Occipital lobe (tissue), 2 donors: ENCODE measurements around the gene GALR3. TPM values are rescaled to one million over a fixed set of nuclear protein-coding genes. Genes with fewer than 3 reads are reported as not detected.

Source experiments
- DNase-seq: peaks from one replicate; lab custom pipeline; 2025; lab: John Stamatoyannopoulos, UW
- total RNA-seq: library from RNA; depleted of rRNA; stranded (reverse); fragments of >200 nt; gene quantifications from one replicate; pipeline ENCODE4 v1.2.3, GENCODE V29; 2014

GALR3 gene
- total RNA-seq, 1 donor from 2014 or later, result not detected

DNA sequence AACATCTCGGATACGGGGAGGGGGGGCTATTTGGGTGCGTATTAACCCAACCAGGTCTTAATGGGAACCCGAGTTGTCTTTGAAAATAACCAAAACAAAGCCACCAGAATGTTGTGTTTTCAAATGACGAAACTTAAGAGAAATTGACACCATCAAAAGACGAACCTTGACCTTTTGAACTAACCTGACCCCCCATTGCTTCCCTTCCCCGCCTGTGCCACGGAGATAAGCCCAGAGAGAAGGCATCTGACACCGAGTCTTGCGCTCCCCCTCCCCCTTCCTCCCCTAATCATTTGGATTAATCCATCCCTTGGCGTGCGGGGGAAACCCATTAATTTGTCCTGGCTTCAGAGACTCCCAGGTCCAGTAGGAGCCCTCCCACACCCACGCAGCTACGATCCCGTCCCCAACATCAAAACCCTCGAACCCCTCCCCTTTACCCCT is 20.0 kb upstream of the GALR3 start:
- no peak for DNase-seq

DNA sequence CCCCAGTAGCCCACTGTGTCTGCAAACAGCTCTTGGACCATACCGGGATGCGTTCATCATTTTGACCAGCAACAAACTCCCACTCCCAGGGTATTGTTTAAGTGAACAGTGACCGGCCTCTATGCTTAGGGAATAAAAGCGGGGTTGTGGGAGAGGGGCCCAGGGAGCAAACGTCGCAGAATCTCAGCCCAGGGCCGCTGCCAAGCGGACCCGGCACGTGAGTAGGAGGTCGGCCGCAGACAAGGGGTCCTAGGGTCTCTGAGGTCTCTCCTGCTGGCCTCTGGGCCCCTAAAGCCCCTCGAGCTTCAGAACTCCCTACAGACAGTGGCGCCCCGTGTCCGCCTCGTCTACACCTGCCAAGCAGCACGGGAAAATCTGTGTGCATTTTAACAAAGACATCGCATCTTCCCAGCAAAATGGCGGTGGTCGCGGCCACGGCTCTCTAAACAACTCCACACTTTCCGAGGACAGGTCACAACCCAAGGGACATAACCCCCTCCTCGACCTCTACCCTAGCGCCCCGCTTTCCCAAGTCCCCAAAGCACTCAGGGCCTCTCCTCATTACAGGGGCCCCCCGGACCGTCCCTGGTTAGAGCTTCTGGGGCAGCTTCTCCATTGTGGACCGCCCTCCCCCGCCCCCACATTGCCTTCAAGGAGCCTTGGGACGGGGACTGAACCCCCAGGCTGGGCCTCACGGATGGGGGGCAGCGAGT is 19.4 kb upstream of the GALR3 start:
- DNase-seq, result no peak

DNA sequence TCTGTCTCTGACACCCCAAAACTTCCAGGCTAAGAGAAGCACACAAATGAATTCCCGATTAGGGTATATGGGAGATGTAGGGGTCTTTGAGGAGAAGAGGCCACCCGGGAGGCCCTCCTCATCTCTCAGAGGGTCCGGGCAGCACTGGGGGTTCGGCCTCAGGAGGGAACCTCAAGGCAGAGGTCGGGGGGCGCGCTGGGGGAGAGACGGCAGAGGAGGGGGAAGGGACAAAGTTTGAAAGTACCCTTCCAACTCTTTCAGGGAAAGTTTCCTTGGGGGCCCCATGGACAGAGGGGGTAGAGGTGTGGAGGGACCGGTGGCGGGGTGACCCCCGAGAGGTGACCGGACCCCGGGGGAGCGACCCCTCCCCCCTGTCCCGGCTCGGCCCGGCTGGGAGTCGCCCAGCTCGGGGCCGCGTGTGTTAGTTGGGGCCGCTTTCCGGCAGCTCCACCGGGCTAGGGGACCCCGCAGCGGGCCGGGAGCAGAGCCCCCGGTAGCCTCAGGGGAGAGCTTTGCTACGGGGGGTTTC is 18.8 kb upstream of the GALR3 start:
- DNase-seq, result no peak

DNA sequence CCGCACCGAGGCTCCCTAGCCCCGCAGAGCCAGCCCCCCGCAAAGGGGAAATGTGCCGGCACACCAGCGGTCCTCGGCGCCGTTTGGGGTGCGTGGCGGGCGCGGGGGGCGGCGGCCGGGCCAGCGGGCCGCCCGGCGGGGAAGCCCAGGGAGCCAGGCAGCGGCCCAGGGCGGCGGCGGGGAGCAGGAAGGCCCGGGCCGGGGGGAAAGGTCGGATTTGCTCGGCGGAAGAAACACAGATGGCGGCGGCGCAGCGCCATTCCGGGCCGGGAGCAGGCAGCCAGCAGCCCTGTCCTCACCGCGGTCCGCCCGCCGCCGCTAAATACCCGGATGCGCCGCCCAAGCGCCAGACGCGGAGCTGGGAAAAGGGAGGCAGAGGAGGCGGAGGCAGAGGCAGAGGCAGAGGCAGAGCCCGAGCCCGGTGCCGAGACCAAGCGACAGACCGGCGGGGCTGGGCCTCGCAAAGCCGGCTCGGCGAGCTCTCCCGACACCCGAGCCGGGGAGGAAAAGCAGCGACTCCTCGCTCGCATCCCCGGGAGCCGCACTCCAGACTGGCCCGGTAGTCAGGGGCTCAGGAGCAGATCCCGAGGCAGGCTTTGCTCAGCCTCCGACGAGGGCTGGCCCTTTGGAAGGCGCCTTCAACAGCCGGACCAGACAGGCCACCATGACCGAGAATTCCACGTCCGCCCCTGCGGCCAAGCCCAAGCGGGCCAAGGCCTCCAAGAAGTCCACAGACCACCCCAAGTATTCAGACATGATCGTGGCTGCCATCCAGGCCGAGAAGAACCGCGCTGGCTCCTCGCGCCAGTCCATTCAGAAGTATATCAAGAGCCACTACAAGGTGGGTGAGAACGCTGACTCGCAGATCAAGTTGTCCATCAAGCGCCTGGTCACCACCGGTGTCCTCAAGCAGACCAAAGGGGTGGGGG is 18.0 kb upstream of the GALR3 start:
- peak; percentile 85 for DNase-seq

DNA sequence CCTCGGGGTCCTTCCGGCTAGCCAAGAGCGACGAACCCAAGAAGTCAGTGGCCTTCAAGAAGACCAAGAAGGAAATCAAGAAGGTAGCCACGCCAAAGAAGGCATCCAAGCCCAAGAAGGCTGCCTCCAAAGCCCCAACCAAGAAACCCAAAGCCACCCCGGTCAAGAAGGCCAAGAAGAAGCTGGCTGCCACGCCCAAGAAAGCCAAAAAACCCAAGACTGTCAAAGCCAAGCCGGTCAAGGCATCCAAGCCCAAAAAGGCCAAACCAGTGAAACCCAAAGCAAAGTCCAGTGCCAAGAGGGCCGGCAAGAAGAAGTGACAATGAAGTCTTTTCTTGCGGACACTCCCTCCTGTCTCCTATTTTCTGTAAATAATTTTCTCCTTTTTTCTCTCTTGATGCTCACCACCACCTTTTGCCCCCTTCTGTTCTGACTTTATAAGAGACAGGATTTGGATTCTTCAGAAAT is 17.3 kb upstream of the GALR3 start:
- DNase-seq, result no peak

DNA sequence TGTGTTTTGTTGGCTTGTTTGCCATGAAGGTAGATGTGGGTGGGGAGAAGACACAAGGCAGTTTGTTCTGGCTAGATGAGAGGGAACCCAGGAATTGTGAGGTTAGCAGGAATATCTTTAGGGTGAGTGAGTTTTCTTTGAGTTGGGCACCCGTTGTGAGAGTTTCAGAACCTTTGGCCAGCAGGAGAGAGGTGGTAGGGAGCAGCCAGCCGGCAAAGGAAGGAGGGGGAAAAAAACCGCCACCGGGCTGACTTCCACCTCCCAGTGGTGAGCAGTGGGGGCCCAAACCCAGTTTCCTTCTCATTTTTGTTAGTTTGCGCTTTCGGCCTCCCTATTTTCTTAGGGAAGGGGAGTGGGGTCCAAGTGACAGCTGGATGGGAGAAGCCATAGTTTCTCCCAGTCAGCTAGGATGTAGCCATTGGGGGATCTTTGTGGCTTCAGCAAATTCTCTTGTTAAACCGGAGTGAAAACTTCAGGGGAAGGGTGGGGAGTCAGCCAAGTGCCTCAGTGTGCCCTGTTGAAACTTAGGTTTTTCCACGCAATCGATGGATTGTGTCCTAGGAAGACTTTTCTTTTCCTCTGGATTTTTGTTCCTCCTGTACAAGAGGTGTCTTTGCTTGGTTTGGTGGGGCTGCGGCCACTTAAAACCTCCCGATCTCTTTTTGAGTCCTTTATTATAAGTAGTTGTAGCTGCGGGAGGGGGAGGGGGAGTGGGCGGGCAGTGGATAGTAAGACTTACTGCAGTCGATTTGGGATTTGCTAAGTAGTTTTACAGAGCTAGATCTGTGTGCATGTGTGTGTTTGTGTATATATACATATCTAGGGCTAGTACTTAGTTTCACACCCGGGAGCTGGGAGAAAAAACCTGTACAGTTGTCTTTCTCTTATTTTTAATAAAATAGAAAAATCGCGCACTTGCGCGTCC is 16.5 kb upstream of the GALR3 start:
- no peak for DNase-seq

DNA sequence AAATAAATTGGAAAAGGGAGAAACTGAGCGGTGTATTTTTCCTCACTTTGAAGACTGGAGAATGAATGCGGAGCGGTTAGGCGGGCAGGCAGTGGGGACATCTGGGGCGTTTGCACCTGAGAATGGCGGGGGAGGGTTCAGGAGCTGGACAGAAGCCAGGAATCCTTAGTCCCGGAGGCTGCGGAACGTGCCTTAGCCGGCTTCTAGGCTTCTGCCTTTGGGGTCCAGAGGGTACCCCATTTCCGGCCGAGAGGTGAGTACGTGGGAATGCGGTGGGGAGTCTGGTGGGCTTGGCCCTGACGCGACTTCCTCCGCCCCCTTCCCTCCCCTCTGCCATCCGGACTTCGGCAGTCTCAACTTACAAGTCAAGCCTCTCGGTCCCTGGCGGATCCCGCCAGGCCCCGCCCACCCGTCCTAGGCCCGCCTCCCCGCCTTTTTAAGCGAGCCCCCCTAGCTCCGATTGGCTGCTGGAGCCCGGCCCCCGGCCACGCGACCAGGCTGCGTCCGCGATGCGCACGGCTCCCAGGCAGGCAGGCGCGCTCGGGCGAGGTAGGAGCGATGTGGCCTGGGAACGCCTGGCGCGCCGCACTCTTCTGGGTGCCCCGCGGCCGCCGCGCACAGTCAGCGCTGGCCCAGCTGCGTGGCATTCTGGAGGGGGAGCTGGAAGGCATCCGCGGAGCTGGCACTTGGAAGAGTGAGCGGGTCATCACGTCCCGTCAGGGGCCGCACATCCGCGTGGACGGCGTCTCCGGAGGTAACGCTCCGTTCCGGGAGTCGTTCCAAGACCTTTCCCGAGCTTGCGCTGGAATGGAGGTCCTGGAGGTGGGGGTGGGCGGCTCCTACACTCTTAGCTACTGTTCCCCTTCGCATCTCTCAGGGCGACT is 15.5 kb upstream of the GALR3 start, which contains the start of gene GCAT:
Gene GCAT (plus strand): TSS at position 525 of the 884 bp plus-strand sequence. CDS start 34 bp downstream, at position 559.
- DNase-seq, result peak; percentile 93

DNA sequence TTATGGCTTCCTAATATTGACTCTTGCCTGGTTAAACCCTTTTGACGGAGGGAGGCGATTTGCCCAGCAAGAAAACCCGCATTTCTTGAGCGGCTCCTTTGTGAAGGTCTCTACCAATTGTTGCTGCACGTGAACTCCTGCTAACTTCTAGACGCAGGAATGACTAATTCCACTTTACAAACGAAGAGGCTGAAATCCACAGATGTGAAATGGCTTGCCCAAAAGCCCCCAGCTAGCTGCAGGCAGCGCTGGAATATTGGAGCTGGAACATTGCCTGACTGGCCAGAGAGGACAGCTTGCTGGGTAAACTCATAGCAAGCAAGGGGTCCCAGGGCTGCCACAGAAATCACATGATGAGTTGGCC is 14.9 kb upstream of the GALR3 start:
- DNase-seq, result no peak

DNA sequence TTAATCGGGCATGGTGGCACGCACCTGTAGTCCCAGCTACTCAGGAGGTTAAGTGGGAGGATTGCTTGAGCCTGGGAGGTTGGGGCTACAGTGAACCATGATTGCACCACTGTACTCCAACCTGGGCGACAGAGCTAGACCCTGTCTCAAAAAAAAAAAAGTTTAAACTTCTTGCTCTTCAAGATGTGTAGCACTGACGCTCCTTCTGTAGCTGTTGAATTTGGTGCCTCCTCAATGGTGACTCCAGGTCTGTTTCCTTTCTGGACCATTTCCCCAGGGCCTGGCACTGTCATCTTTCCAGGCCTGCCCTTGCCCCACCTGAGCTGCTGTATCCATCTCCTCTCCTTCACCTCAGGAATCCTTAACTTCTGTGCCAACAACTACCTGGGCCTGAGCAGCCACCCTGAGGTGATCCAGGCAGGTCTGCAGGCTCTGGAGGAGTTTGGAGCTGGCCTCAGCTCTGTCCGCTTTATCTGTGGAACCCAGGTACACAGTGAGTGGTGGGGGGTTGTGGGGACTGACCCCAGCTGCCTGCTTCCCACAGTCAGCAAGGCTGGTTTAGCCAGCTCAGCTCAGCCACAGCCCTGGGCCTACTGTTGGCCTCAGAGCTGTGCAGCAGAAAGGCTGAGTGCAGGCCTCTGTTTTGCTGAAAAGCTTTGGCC is 13.4 kb upstream of the GALR3 start:
- DNase-seq, result no peak

DNA sequence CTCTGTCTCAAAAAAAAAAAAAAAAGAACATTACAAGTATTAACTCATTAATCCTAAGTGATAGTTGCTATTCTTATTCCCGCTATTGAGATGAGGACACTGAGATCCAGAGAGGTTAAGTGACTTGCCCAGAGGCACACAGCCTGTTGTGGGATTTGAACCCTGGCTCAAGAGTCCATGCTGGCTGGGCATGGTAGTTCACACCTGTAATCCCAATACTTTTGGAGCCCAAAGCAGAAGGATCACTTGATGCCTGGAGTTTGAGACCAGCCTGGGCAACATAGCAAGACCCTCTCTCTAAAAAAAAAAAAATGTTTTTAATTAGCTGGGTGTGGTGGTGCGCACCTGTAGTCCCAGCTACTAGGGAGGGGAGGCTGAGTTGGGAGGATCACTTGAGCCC is 11.3 kb upstream of the GALR3 start:
- DNase-seq, result no peak

DNA sequence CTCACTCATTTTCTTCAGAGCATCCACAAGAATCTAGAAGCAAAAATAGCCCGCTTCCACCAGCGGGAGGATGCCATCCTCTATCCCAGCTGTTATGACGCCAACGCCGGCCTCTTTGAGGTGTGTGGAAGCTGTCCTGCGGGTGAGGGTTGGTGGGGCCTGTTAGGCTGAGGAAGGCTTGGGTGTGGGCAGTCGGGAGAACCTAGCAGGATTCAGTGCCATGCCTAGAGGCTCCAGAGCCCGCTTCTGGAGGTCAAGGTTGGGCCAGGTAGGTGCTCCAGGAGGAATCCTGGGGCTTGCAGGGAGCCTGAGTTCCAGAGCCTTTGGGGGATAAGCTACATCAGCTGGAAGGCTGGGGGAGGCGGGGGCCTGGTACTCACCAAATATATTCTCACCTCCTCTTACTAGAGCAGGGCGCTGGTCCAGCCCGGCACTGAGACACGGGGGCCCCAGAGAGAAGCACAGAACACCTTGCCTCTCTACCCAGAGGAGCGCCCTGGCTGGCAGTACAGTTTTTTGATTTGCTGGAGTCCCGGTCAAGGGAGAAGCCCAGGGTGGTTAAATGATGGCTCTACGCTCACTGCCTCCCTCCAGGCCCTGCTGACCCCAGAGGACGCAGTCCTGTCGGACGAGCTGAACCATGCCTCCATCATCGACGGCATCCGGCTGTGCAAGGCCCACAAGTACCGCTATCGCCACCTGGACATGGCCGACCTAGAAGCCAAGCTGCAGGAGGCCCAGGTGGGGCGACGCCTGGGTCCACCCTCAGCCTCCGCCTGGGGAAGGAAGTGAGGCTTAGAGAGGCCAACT is 10.1 kb upstream of the GALR3 start:
- DNase-seq, result no peak

DNA sequence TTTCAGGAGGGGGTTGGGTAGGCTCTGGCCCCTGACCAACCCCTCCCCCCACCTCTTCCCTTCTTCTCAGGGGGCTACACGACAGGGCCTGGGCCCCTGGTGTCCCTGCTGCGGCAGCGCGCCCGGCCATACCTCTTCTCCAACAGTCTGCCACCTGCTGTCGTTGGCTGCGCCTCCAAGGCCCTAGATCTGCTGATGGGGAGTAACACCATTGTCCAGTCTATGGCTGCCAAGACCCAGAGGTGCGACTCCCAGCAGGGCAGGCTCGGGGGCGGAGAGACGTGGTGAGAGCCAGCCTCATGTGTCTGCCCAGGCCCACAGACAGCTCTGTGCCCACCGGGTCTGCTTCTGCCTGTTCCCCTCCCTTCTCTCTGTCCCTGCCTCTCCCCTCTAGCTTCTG is 7.6 kb upstream of the GALR3 start:
- no peak for DNase-seq

DNA sequence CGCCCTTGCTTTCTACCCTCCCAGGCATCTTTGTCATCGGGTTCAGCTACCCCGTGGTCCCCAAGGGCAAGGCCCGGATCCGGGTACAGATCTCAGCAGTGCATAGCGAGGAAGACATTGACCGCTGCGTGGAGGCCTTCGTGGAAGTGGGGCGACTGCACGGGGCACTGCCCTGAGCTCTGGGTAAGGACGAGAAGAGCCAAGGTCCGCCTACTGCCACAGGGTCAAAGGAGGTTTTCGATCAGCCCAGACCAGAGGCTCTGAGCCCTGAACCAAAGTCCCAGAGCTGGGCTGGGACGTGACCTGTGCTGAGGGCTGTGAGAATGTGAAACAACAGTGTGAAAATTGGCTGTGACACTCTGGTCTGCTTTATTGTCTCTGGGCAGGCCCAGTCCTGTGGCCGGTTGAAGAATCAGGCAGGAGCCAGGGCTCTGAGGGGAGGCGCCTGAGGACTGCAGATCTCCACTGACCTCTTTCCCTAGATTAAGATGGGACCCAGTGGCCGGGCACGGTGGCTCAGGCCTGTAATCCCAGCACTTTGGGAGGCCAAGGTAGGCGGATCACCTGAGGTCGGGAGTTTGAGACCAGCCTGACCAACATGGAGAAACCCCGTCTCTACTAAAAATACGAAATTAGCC is 6.5 kb upstream of the GALR3 start:
- no peak for DNase-seq

DNA sequence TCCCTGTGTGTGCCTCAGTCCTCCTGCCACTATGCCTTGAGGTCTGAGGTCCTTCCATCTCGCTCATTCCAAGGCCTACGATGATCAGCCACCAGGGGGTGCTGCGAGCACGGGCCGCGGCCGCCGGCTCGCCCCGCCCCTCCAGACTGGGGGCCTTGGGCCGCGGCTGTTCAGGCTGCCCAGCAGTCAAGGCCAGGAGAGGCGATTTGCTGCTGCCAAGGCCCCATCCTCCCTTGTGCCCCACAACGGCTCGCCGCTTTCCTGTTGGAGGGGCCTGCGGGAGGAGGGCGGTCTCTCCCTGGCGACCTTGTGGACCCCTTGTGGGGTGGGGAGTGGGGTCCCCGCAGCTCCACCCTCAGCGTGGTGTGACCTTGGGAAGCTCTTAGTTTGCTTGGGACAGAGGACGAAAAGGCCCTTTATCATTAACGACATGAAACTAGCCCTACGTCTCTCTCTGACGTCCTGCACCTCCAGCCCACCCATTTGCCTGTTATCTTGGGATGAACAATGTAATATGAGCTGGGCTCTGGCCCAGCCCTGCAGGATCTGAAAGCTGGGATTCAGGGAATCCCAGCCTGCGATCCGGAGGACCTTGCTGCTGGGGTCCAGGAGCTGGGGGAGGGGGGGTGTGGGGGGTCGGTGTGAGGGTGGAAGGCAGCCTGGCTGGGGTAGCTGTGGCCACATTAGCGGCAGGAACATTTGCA is 5.3 kb upstream of the GALR3 start:
- peak; percentile 72 for DNase-seq

DNA sequence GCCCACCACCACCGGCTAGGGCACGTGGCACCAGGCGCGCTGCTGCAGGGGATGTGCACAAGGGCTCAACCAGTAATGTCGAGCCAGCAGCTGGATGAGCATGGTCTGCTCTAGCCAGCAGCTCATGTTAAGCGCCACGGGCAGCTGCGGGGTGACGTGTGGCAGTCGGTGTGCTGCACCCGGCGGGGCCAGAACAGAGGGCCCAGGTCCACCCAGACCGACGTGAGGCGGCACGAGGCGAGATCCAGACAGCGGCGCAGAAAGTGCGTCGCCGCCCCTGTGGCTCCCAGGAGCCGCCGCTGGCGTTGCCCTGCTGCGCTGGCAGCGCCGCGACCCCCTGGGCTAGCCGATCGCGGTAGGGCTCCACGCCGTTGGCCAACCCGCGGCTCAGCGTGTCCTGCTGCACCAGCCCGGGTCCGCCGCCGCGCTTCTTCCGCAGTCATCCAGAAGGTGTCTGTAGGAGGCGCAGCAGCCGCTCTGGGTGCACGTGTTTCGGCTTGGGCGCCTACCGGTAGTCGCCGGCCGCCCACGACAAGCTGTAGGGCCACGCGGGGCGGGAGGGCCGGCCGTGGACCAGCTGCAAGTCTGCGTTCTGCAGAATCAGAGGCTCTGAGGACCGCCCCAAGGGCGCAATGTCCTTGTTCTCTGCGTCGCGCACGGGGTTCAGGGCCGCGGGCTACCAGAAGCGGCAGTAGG is 4.6 kb upstream of the GALR3 start:
- peak; percentile 38 for DNase-seq

DNA sequence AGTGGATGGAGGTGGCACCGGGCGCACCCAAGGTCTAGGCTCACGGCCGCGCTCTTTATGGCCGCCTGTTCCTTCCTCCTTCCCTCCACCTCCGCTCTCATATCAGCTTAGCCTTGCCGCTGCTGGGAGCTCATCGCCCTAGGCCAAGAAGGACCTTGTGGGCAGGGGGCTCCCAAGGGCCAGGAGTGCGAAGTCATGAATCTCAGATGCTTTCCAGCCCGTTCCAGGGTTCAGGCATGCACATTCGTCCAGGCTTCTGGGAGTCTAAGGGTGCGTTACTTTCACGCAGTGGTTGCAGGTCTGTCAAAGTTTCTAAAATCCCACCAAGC is 4.1 kb upstream of the GALR3 start:
- no peak for DNase-seq

DNA sequence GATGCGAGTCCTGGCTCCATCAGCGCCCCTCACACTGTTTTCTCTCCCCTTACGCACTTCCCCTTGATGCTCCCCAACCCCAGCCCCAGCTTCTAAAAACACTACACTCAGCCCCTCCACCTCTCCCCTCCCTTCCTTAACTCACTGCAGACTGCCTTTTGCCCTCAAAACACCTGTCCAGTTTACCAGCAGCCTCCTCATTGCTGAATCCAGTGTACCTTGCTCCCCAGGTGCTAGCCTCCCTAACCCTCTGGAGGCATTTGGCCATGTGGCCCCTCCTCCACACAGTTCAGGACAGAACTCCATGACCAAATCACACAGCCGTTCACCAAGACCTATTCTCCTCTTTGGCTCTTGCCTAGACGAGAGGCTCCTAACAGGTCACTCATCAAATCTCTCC is 2.8 kb upstream of the GALR3 start:
- no peak for DNase-seq
